ENCODE measurements around the gene HIVEP2. TPM values are rescaled to one million over a fixed set of nuclear protein-coding genes. Genes with fewer than 3 reads are reported as not detected.

HIVEP2 gene
- total RNA-seq, 1 experiment from 2014 or later: 9.1 TPM

DNA sequence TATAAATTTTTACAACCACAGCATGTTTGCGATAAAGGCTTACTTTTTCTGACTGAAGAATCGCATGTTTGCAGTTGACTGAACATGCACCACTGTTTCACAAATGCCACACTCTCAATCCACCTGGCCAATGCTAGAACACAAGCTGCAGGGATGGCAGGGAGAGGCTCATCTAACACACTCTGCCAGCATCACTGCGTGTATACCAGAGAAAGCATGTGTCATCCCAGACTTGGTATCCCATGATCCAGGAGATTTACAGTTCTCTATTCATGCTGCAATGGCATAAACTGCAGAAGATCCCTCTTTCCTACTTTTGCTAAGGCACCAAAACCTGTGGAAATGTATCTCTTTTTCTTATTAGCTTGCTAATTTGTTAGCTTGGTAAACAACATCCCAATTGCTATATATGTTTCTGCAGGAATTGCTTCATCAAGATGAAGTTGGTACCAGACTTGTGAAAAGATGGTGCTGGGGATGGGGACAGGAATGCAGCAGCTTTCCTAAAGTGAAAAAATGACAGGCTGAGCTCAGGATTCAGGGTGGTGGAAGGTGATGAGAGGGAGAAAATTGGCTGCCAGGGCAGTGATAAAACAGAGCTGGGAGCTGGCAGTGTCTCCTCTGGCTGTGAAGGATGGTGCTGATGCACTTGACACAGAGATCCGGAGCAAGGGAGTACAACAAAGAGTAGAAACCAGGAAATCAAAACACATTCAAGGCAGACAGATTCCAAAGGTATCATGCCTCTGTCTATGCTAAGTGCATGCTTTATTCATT lies 186.9 kb downstream of the HIVEP2 start:
- H3F3A ChIP-seq (ENCODE audit: low read length, unreplicated experiment): no peaks in the 10 kb centered on the region
- TF ChIP-seq, protein P1, sequence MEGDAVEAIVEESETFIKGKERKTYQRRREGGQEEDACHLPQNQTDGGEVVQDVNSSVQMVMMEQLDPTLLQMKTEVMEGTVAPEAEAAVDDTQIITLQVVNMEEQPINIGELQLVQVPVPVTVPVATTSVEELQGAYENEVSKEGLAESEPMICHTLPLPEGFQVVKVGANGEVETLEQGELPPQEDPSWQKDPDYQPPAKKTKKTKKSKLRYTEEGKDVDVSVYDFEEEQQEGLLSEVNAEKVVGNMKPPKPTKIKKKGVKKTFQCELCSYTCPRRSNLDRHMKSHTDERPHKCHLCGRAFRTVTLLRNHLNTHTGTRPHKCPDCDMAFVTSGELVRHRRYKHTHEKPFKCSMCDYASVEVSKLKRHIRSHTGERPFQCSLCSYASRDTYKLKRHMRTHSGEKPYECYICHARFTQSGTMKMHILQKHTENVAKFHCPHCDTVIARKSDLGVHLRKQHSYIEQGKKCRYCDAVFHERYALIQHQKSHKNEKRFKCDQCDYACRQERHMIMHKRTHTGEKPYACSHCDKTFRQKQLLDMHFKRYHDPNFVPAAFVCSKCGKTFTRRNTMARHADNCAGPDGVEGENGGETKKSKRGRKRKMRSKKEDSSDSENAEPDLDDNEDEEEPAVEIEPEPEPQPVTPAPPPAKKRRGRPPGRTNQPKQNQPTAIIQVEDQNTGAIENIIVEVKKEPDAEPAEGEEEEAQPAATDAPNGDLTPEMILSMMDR (conservative IDR thresholded peaks at IDR 0.05; ENCODE audit: low read depth, low read length): no peak
- TF ChIP-seq EZH2 (IDR thresholded peaks at IDR 0.05; ENCODE audit: low read length, unreplicated experiment): no peak
- TF ChIP-seq EZH2phosphoT487 (IDR thresholded peaks at IDR 0.05; ENCODE audit: borderline replicate concordance, low read length): no peak
- ATAC-seq (no peak), DNase-seq (no peak)
- intact Hi-C loops (cut with micrococcal nuclease): no loop called here
- no peak overlapping the region for H2AFZ ChIP-seq (ENCODE audit: low read length)
- no peak overlapping the region for H3K4me2 ChIP-seq (ENCODE audit: low read length)
- ChIA-PET CTCF (no interaction called here), POLR2A (ENCODE audit: unreplicated experiment) (no interaction called here)
- no peak overlapping the region for H3K27ac ChIP-seq (ENCODE audit: low read length)
- no peaks in the 10 kb centered on the region for H3K27me3 ChIP-seq (ENCODE audit: low read length)
- H3K4me3 ChIP-seq (ENCODE audit: low read length): no peak overlapping the region
- H3K36me3 ChIP-seq (ENCODE audit: low read depth, low read length): peaks cover 15% of the 10 kb centered on the region
- no TSS peak for BruUV-seq (replicated peaks)
- H3K9me3 ChIP-seq (ENCODE audit: low read length): no peaks in the 10 kb centered on the region
- no peaks in the 10 kb centered on the region for H4K20me1 ChIP-seq (ENCODE audit: low read length)
- peaks cover 14% of the 10 kb centered on the region for H3K4me1 ChIP-seq (ENCODE audit: insufficient read depth, low read length)
- no peak overlapping the region for H3K9ac ChIP-seq (ENCODE audit: low read length)
- H3K9me2 ChIP-seq (replicated peaks; ENCODE audit: low read length): no peaks in the 10 kb centered on the region
- no peaks in the 10 kb centered on the region for H3K79me2 ChIP-seq (ENCODE audit: low read length)

DNA sequence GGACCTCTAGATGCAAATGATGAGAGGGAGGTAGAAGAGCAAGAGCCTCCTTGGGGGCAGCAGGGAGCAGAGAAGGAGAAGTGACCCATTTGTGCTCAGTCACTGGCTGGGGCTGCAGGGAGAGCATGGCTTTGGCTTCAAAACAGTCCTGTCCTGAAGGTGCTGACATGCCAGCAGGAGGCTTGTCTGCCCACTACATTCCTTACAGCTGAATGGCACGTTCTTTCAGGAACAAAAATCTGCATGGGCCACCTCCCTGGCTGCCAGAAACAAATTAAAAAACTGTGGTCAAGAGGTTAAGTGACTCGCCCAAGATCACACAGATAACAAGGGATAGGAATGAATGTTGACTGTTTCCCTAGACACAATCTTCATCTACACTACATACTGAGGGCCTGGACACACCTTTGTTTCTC lies 188.8 kb downstream of the HIVEP2 start:
- Histone ChIP-seq H3K36me3 (ENCODE audit: low read depth, low read length) (peaks cover 15% of the 10 kb centered on the region), H3K27me3 (ENCODE audit: low read length) (no peaks in the 10 kb centered on the region), H3K79me2 (ENCODE audit: low read length) (no peaks in the 10 kb centered on the region), H3K4me3 (ENCODE audit: low read length) (no peak overlapping the region), H3K9me3 (ENCODE audit: low read length) (no peaks in the 10 kb centered on the region), H3K9me2 (replicated peaks; ENCODE audit: low read length) (no peaks in the 10 kb centered on the region), H3F3A (ENCODE audit: low read length, unreplicated experiment) (no peaks in the 10 kb centered on the region), H2AFZ (ENCODE audit: low read length) (no peak overlapping the region), H3K4me1 (ENCODE audit: insufficient read depth, low read length) (peaks cover 14% of the 10 kb centered on the region), H3K4me2 (ENCODE audit: low read length) (no peak overlapping the region), H4K20me1 (ENCODE audit: low read length) (no peaks in the 10 kb centered on the region), H3K9ac (ENCODE audit: low read length) (no peak overlapping the region), H3K27ac (ENCODE audit: low read length) (no peak overlapping the region)
- BruUV-seq (replicated peaks): no TSS peak
- ATAC-seq (peak; percentile 91), DNase-seq (peak; percentile 75)
- POLR2A ChIA-PET (ENCODE audit: unreplicated experiment): interaction anchor here (0.5 kb wide), 1 partner anchor 97 kb away, joined by 3 read pairs; no protein-coding TSS in a partner anchor
- TF ChIP-seq, protein P1 (conservative IDR thresholded peaks at IDR 0.05; ENCODE audit: low read depth, low read length): no peak
- TF ChIP-seq EZH2 (IDR thresholded peaks at IDR 0.05; ENCODE audit: low read length, unreplicated experiment) (no peak), EZH2phosphoT487 (IDR thresholded peaks at IDR 0.05; ENCODE audit: borderline replicate concordance, low read length) (no peak)
- CTCF ChIA-PET: interaction anchor here (0.6 kb wide), 2 partner anchors 44 to 58 kb away, joined by 3 read pairs; no protein-coding TSS in a partner anchor
- intact Hi-C loops (cut with micrococcal nuclease): no loop called here

DNA sequence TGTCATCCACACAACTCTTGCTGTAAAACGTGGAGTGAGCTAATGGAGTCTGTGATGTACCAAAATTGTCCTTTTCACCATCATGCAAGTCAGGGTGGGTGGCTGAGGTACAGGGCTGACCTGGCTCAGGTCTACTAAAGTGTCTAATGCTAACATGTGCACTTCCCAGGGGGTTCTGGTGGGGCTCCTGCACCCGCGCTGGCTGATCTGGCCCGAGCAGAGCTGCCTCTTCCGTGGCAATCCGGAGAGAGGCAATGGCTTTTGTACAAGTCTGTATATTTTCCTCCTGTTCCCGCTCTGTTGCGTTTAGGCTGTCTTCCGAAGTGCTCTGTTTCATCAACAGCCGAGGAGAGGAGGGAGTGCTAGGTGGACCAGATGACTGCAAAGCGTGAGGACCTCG lies 191.8 kb downstream of the HIVEP2 start:
- DNase-seq: no peak
- Histone ChIP-seq H3K27me3 (ENCODE audit: low read length) (no peaks in the 10 kb centered on the region), H3K9ac (ENCODE audit: low read length) (no peak overlapping the region), H2AFZ (ENCODE audit: low read length) (no peak overlapping the region), H3K4me3 (ENCODE audit: low read length) (no peak overlapping the region), H3K4me1 (ENCODE audit: insufficient read depth, low read length) (peaks cover 14% of the 10 kb centered on the region), H3K4me2 (ENCODE audit: low read length) (no peak overlapping the region), H3K9me3 (ENCODE audit: low read length) (no peaks in the 10 kb centered on the region), H3K79me2 (ENCODE audit: low read length) (no peaks in the 10 kb centered on the region), H3F3A (ENCODE audit: low read length, unreplicated experiment) (no peaks in the 10 kb centered on the region), H3K36me3 (ENCODE audit: low read depth, low read length) (no peaks in the 10 kb centered on the region; the same call in 1 of the 2 replicates), H4K20me1 (ENCODE audit: low read length) (no peaks in the 10 kb centered on the region), H3K27ac (ENCODE audit: low read length) (no peak overlapping the region), H3K9me2 (replicated peaks; ENCODE audit: low read length) (no peaks in the 10 kb centered on the region)
- ChIA-PET CTCF (no interaction called here), POLR2A (ENCODE audit: unreplicated experiment) (no interaction called here)
- no TSS peak for BruUV-seq (replicated peaks)
- TF ChIP-seq, protein P1 (conservative IDR thresholded peaks at IDR 0.05; ENCODE audit: low read depth, low read length): no peak
- TF ChIP-seq EZH2phosphoT487 (IDR thresholded peaks at IDR 0.05; ENCODE audit: borderline replicate concordance, low read length): no peak
- no peak for TF ChIP-seq EZH2 (IDR thresholded peaks at IDR 0.05; ENCODE audit: low read length, unreplicated experiment)
- no peak for ATAC-seq
- intact Hi-C loops (cut with micrococcal nuclease): no loop called here

All from PC-3 (cell line).